Activated CD4-positive, alpha-beta T cell treated with anti-CD3 and anti-CD28 coated beads, Interleukin-2, amount 10 ng/mL, durations not matched to agents 24 days and 14 days (primary cell): ENCODE measurements around the gene GFRA1. TPM values are rescaled to one million over a fixed set of nuclear protein-coding genes. Genes with fewer than 3 reads are reported as not detected.
"Not testable (repeated sequence)": the region's sequence is repeated elsewhere in the genome, so short reads cannot be mapped to it uniquely, and the experiment has no call there.

ENCODE experiments used
- DNase-seq: peaks from one replicate; pipeline ENCODE4 v3.0.0; 2022
- H3K27ac Mint-ChIP-seq: one replicate; pipeline ENCODE4 v1.8.0; 2022; ENCODE audit warnings: mild to moderate bottlenecking, mixed read lengths
- H3K27me3 Mint-ChIP-seq: one replicate; pipeline ENCODE4 v1.8.0; 2022; ENCODE audit warnings: mixed read lengths
- H3K36me3 Mint-ChIP-seq: one replicate; pipeline ENCODE4 v1.8.0; 2022; ENCODE audit warnings: low read depth, mild to moderate bottlenecking, mixed read lengths
- H3K4me1 Mint-ChIP-seq: one replicate; pipeline ENCODE4 v1.8.0; 2021; ENCODE audit warnings: mixed read lengths
- H3K4me3 Mint-ChIP-seq: one replicate; pipeline ENCODE4 v1.8.0; 2022; ENCODE audit warnings: mild to moderate bottlenecking, moderate library complexity, mixed read lengths
- H3K9me3 Mint-ChIP-seq: one replicate; pipeline ENCODE4 v1.8.0; 2021; ENCODE audit warnings: mixed read lengths
- intact Hi-C: fragments of 100-400 bp; cut with micrococcal nuclease; formaldehyde crosslinking; loops from one replicate; pipeline ENCODE4 v1.15.1; 2023
- total RNA-seq: library from RNA; stranded (reverse); gene quantifications from 2 replicates; pipeline ENCODE4 v1.2.3, GENCODE V29; 2022

The GFRA1 gene
- total RNA-seq, 1 donor from 2014 or later = not detected

DNA sequence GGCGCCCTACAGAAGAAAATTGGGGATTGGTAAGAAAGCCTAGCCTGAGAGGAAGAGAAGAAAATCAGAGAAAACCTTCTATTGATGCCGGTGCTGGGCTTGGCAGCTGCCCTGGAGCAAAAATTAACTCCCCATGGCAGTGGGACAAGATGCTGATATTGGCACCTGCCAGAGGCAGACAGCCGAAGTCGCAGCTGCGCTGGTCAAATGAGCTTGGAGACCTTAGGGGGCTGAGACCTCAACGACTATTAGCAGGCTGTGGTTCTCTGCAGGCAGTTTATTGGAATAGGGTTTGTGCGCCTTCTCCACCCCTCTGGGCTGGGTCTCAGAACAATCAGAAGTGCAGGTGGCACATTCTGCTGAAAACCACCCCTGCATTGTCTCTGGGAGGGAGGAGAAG is 213.7 kb downstream of the GFRA1 start:
- no peak for DNase-seq
- intact Hi-C loops = no loop called here
- Mint-ChIP-seq H3K9me3 (no peaks in the 10 kb centered on the region), H3K36me3 (no peaks in the 10 kb centered on the region), H3K4me1 (no peaks in the 10 kb centered on the region), H3K4me3 (no peak overlapping the region), H3K27ac (no peak overlapping the region), H3K27me3 (no peaks in the 10 kb centered on the region)

DNA sequence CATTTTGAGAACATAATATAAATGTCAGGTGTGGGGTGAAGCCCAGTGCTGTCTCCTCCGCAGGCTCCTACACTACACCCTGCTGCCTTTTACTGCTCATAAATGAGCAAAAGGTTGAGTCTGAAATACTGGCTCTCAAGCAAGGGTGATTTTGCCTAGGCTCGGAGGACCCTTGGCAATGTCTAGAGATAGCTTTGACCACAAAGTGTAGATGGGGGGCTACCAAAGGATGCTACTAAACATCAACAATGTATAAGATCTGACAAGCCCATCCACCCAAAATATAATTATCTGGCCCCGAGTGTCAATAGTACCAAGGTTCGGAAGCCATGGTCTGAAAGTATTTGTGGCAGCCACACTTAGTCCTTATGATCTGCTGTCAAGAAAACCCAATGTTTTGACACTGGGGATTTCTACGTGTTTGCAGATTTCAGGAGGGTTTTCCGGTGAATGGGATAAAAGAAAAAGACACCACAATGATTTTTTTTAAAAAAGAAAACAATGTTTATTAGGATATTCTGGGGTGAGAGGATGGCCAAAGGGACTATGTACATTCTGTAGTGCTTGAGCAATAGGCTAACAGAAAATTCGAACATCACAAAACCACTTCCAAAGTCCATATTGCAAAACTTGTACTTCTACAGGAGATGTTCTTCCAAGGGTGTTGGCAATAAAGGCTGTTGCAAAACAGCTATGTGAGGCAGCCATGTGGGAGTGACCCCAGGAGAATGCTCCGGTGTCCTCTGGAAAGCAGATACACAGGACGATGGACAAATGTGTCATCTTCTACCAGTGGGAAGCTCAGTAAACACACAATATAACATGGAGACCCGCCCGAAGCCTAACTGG is 216.3 kb downstream of the GFRA1 start:
- Mint-ChIP-seq H3K9me3 (no peaks in the 10 kb centered on the region), H3K27me3 (no peaks in the 10 kb centered on the region), H3K27ac (no peak overlapping the region), H3K4me3 (no peak overlapping the region), H3K36me3 (no peaks in the 10 kb centered on the region), H3K4me1 (no peaks in the 10 kb centered on the region)
- DNase-seq = no peak
- intact Hi-C loops = no loop called here

- Mint-ChIP-seq H3K27me3 (no peaks in the 10 kb centered on the region), H3K36me3 (no peaks in the 10 kb centered on the region), H3K4me3 (no peak overlapping the region), H3K4me1 (no peaks in the 10 kb centered on the region), H3K9me3 (no peaks in the 10 kb centered on the region), H3K27ac (no peak overlapping the region)
- intact Hi-C loops = no loop called here
- DNase-seq = no peak
Measured at GRCh38 chr10:116055917-116056252, 217.1 kb downstream of the GFRA1 start.

DNA sequence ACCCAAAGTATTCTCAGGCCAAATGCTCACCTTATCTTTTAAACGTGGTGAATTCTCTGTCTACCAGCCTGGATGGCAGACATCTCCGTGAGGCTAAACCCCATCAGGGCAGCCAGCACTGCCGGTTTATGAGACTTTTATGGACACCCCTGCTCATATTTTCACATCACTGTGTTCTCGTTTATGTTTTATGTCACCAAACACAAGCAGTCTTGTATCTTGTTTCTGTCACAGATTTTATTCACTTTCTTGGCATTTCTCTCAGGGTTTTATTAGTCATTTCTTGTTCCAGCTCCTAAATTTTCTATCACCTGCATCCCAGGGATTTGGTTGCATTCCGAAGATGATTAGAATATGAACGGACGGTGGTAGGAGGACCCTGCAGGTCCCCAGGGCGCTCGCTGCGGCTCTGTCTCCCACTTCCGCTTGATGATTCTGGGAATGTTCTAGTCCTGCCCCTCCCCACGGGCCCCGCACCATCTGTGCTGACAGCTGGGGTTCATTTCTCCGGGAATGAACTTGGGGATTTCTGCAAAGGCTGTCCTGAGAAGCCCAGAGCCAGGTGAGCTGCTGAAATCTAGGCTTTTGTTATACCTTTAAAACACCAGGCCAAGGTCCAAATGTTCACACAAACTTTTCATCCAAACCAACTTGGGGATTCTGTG is 217.6 kb downstream of the GFRA1 start:
- no peak overlapping the region for H3K4me3 Mint-ChIP-seq
- no peaks in the 10 kb centered on the region for H3K9me3 Mint-ChIP-seq
- no peaks in the 10 kb centered on the region for H3K27me3 Mint-ChIP-seq
- no peak for DNase-seq
- H3K4me1 Mint-ChIP-seq = no peaks in the 10 kb centered on the region
- no peak overlapping the region for H3K27ac Mint-ChIP-seq
- intact Hi-C loops = no loop called here
- no peaks in the 10 kb centered on the region for H3K36me3 Mint-ChIP-seq

DNA sequence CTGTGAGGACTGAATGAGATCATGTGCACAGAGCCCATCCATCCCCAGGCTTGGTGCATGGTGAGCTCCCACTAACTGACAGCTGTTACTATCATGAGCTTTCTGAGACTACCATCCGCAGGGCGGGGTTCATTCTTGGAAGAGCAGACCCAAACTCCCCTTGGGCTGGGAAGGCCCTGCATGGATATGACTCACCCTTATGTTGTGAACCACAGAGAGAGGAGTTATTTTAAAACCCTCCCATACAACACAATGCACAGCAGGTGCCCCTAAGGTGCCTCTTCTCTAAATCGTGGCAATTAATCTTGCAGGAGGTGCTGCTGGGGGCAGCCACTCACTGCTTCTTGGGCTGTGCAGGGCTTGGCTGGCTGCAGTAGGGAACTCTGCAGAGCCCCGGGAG is 219.1 kb downstream of the GFRA1 start:
- intact Hi-C loops = no loop called here
- Mint-ChIP-seq H3K27ac (no peak overlapping the region), H3K4me3 (no peak overlapping the region), H3K4me1 (no peaks in the 10 kb centered on the region), H3K36me3 (no peaks in the 10 kb centered on the region), H3K9me3 (no peaks in the 10 kb centered on the region), H3K27me3 (no peaks in the 10 kb centered on the region)
- no peak for DNase-seq

DNA sequence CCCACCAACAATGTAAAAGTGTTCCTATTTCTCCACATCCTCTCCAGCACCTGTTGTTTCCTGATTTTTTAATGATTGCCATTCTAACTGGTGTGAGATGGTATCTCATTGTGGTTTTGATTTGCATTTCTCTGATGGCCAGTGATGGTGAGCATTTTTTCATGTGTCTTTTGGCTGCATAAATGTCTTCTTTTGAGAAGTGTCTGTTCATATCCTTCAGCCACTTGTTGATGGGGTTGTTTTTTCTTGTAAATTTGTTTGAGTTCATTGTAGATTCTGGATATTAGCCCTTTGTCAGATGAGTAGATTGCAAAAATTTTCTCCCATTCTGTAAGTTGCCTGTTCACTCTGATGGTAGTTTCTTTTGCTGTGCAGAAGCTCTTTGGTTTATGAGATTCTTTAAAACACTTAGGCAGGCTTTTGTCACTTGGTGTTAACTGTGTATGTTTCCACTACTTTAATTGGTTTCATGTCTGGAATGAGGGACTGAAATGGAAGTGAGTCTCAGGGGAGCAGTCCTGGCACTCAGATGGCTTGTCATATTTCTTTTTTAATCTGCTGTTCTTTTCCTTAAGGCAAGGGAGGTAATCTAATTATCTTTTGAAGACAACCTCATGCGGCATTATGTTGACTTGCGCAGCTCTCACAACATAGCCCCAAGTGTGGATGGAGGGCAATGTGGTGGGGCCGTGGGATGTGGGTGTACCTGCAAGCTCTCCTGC is 219.8 kb downstream of the GFRA1 start:
- H3K27ac Mint-ChIP-seq, H3K36me3 Mint-ChIP-seq, H3K27me3 Mint-ChIP-seq, intact Hi-C loops, H3K9me3 Mint-ChIP-seq, H3K4me3 Mint-ChIP-seq, H3K4me1 Mint-ChIP-seq, DNase-seq: not testable (repeated sequence)

- H3K9me3 Mint-ChIP-seq, H3K4me3 Mint-ChIP-seq, H3K27me3 Mint-ChIP-seq, intact Hi-C loops, DNase-seq, H3K4me1 Mint-ChIP-seq, H3K36me3 Mint-ChIP-seq, H3K27ac Mint-ChIP-seq: not testable (repeated sequence)
Measured at GRCh38 chr10:116052522-116052921, 220.5 kb downstream of the GFRA1 start.

- H3K36me3 Mint-ChIP-seq = no peaks in the 10 kb centered on the region
- intact Hi-C loops = no loop called here
Measured at GRCh38 chr10:116049974-116050304, 223.1 kb downstream of the GFRA1 start.

DNA sequence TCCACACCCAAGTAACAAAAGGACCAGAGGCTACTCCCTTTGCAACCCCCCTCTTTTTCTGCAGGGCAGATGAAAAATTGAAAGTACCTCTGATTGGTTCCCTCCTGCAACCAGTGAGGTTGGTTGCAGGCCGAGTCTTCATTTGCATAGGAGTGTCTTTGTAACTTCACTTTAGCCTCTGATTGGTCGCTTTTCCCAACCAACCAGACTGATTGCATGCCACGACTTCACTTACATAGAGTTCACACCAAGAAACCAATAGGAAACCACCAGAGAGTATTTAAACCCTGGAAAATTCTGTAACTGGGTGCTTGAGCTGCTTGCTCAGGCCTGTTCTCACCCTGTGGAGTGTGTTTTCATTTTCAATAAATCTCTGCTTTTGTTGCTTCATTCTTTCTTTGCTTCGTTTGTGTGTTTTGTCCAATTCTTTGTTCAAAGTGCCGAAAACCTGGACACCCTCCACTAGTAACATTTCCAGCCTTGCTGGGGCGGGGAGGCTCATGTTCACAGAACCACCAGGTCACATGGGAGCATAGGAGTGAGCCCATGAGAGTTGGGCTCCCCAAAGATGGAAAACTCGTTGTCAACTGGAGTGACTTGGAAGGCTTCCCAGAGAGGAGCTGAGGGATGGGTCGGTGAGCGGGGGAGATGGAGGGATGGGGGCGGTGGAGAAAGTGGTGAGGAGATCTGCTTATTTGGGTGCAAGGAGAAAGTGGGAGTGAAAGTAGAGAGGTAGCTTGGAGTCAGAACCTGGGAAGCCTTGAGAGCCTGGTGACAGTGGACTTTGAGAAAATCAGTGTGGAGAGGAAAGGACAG is 223.6 kb downstream of the GFRA1 start:
- Mint-ChIP-seq H3K27me3 (no peaks in the 10 kb centered on the region), H3K4me1 (no peaks in the 10 kb centered on the region), H3K4me3 (no peak overlapping the region), H3K27ac (no peak overlapping the region), H3K9me3 (no peaks in the 10 kb centered on the region), H3K36me3 (no peaks in the 10 kb centered on the region)
- no peak for DNase-seq
- intact Hi-C loops = no loop called here

More at GRCh38 chr10:116049974-116050304, 223.1 kb downstream of the GFRA1 start:
- Mint-ChIP-seq H3K27ac (no peak overlapping the region), H3K27me3 (no peaks in the 10 kb centered on the region), H3K4me3 (no peak overlapping the region), H3K9me3 (no peaks in the 10 kb centered on the region), H3K4me1 (no peaks in the 10 kb centered on the region)
- DNase-seq = no peak

- Mint-ChIP-seq H3K4me3 (no peak overlapping the region), H3K4me1 (no peaks in the 10 kb centered on the region), H3K36me3 (no peaks in the 10 kb centered on the region), H3K9me3 (no peaks in the 10 kb centered on the region), H3K27me3 (no peaks in the 10 kb centered on the region), H3K27ac (no peak overlapping the region)
- no peak for DNase-seq
- intact Hi-C loops = no loop called here
Measured at GRCh38 chr10:116045366-116046356, 227.3 kb downstream of the GFRA1 start.

DNA sequence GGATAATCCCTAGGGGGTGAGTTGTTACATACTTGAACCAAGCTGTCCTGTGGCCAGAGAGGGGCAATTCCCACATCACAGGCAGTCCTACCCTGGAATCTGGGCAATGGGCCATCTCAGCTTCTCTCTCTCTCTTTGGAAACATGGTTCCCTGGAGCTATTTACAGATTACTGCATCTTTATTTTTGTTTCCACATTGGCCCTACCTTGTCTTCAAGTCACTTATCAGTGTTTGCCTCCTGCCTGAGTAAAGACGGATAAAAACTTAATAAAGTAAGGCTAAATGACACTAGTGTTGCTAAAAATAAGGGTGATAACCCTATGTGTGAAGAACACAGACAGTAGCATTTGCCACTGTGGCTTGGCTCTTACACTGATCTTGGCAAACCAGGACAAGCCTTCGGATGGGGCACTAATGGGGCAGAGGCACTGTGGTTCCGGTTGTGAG is 228.2 kb downstream of the GFRA1 start:
- DNase-seq = no peak
- H3K4me1 Mint-ChIP-seq = no peaks in the 10 kb centered on the region
- no peaks in the 10 kb centered on the region for H3K27me3 Mint-ChIP-seq
- intact Hi-C loops = no loop called here
- no peak overlapping the region for H3K27ac Mint-ChIP-seq
- H3K4me3 Mint-ChIP-seq = no peak overlapping the region
- H3K36me3 Mint-ChIP-seq = no peaks in the 10 kb centered on the region
- H3K9me3 Mint-ChIP-seq = no peaks in the 10 kb centered on the region

DNA sequence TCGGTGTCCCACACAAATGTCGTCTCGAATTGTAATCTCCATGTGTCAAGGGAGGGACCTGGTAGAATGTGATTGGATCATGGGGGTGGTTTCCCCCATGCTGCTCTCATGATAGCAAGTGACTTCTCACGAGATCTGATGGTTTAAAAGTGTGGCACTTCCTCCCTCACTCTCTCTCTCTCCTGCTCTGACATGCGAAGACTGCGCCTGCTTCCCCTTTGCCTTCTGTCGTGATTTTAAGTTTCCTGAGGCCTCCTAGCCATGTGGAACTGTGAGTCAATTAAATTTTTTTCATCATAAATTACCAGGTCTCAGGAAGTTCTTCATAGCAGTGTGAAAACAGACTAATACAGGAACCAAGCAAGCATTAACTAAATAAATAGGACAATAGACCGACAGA is 229.1 kb downstream of the GFRA1 start:
- H3K4me3 Mint-ChIP-seq = no peak overlapping the region
- DNase-seq = no peak
- H3K36me3 Mint-ChIP-seq = no peaks in the 10 kb centered on the region
- H3K4me1 Mint-ChIP-seq = no peaks in the 10 kb centered on the region
- no peaks in the 10 kb centered on the region for H3K9me3 Mint-ChIP-seq
- H3K27me3 Mint-ChIP-seq = no peaks in the 10 kb centered on the region
- intact Hi-C loops = no loop called here
- H3K27ac Mint-ChIP-seq = no peak overlapping the region

- intact Hi-C loops = no loop called here
- H3K27me3 Mint-ChIP-seq = no peaks in the 10 kb centered on the region
Measured at GRCh38 chr10:116043304-116043703, 229.7 kb downstream of the GFRA1 start.

More at GRCh38 chr10:116043304-116043703, 229.7 kb downstream of the GFRA1 start:
- Mint-ChIP-seq H3K36me3 (no peaks in the 10 kb centered on the region), H3K4me3 (no peak overlapping the region), H3K4me1 (no peaks in the 10 kb centered on the region), H3K9me3 (no peaks in the 10 kb centered on the region), H3K27ac (no peak overlapping the region)
- DNase-seq = no peak
